ENCODE data around the gene MARCHF5.
"Not testable (repeated sequence)": the region's sequence is repeated elsewhere in the genome, so short reads cannot be mapped to it uniquely, and the experiment has no call there.

The MARCHF5 gene

GRCh38 chr10:92305133-92306072 lies 14.4 kb downstream of the MARCHF5 start:
- no peak for DNase-seq

GRCh38 chr10:92309272-92309671 lies 18.3 kb downstream of the MARCHF5 start:
- DNase-seq: no peak

DNA sequence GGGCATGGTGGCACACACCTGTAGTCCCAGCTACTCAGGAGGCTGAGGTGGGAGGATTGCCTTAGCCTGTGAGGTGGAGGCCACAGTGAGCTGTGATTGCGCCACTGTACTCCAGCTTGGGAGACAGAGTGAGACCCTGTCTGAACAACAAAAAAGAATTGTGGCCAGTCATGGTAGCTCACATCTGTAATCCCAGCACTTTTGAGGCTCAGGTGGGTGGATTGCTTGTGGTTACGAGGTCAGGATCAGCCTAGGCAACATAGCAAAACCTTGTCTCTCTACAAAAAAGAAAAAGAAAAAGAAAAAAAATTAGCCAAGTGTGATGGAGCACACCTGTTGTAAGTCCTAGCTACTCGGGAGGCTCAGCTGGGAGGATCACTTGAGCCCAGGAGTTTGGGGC lies 22.8 kb downstream of the MARCHF5 start:
- DNase-seq: no peak

DNA sequence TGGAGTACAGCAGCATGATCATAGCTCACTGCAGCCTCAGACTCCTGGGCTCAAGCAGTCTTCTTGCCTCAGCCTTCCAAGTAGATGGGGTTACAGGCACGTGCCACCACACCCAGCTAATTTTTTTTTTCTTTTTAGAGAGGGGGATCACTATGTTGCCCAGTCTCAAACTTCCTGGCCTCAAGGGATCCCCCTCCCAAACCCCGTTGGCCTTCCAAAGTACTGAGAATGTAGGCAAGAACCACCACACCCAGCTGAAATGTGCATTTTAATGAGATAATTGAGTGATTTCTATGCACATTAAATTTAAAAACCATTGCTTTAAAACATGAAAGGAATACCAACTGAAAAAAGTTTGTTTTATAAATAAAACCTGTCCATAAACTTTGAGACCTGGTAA lies 25.6 kb downstream of the MARCHF5 start:
- no peak for DNase-seq

DNA sequence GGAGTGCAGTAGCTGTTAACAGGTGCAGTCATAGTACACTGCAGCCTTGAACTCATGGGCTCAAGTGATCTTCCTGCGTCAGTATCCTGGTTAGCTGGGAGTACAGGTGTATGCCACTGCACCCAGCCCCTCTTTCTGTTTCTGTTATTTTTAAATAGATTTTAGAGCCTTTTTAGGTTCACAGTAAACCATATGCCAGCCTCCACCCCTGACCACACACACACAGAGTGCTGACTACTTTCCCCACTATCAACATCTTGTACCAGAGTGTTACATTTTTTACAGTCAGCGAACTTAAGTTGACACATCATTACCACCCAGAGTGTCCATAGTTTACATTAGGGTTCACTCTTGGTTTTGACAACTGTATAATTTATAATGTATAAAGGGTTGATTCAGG lies 32.1 kb downstream of the MARCHF5 start:
- DNase-seq: no peak

DNA sequence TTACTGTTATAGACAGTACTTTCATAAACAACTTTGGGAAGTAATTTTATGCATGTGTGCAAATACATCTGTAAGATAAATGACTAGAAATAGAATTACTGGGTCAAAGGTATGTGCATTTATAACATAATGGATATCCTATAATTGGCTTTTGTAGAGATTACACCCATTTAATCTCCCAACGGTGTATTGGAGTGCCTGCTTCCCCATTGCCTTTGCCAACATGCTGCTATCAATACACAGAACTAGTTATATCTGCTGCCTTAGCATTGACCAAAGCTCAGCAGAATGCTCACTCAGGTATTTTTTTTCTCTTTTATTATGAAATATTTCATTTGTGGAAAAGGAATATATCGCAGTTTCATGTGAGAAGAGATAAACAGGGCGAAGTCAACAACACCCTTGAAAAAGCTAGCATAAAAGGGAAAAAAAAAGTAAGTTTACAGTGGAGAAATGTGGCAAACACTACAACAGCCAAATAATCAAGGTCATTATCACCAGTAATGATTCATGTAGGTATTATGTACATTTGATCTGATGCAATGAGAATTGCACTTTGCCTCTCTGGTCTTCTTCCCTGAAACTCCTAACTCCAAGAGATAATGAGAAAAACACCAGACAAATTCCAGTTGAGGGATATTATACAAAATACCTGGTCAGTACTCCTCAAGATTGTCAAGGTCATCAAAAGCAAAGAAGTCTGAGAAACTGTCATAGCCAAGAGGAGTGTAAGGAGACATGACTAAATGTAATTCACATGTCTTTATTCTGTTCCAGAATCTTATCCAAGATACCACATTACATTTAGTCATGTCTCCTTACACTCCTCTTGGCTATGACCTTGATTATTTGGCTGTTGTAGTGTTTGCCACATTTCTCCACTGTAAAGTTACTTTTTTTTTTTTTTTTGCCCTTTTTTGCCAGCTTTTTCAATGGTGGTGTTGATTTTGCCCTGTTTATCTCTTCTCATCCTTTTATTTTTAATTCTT lies 36.8 kb downstream of the MARCHF5 start:
- no peak for DNase-seq

- DNase-seq: no peak
These were observed 38.0 kb downstream of the MARCHF5 start for GRCh38 chr10:92328993-92329392.

DNA sequence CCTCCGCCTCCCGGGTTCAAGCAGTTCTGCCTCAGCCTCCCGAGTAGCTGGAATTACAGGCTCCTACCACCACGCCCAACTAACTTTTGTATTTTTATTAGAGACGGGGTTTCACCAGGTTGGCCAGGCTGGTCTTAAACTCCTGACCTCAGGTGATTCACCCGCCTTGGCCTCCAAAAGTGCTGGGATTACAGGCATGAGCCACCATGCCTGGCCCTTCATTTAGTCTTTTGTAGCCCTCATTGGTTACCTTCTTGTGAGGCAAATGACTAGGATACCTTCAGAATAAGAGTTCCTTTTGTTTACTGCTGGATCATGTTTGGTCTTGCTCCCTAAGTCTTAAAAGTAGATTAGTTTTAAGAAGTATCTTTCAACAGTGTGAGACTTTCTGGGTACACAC lies 39.0 kb downstream of the MARCHF5 start:
- not testable (repeated sequence) for DNase-seq

- DNase-seq: no peak
These were observed 51.8 kb downstream of the MARCHF5 start for GRCh38 chr10:92342796-92343195.

GRCh38 chr10:92345575-92345974 lies 54.6 kb downstream of the MARCHF5 start:
- not testable (repeated sequence) for DNase-seq

DNA sequence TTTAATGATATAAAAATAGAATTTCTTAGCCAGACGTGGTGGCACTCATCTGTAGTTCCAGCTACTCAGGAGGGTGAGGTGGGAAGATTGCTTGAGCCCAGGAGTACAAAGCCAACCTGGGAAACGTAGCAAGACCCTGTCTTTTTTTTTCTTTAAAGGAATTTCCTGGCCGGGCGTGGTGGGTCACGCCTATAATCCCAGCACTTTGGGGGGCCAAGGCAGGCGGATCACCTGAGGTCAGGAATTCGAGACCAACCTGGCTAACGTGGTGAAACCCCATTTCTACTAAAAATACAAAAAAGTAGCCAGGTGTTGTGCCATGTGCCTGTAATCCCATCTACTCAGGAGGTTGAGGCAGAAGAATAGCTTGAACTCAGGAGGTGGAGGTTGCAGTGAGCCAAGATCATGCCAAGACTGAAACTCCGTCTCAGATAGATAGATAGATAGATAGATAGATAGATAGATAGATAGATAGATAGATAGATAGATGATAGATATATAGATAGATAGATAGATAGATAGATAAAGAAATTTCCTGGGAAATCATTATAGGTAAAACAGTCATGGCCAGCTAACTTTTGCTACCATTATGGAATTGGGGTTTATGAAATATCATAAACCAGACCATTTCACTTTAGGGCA lies 56.2 kb downstream of the MARCHF5 start:
- not testable (repeated sequence) for DNase-seq

- no peak for DNase-seq
These were observed 59.4 kb downstream of the MARCHF5 start for GRCh38 chr10:92350411-92350810.

DNA sequence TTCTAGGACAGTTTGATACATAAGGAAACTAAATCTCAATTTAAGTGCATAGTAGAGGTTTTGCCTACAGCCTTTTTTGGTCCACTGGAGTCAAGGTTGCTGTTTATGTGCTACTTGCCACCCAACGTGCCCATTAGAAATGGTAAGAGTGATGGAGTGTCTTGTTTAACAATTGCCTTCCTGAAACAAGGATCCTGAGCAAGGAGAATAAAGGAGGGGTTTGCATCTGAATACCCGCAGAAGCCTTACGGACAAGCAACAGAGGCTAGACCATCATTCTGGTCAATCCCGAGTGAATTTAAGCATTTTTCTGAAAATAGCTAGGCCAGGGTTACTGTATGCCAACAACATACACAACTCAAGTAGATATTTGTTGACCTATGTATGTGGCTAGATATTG lies 63.6 kb downstream of the MARCHF5 start:
- DNase-seq: no peak

DNA sequence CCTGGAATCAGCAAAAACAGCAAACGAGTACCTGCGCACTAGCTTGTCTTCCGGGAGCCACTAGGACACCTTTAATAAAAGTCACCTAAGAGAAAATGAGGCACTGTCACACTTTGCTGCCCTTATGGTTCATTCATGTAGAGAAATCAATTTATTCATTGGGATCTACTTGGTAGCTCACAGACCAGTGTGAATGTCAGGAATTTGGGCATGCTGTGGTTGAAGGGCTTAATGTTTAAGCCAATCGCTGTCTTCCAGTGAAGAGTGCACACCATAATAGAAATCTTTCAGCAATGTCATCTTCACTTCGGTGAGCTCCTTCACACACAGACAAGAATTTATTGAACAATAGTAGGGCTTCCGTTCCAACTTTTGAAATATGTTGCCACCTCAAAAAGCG lies 65.1 kb downstream of the MARCHF5 start:
- DNase-seq: no peak

DNA sequence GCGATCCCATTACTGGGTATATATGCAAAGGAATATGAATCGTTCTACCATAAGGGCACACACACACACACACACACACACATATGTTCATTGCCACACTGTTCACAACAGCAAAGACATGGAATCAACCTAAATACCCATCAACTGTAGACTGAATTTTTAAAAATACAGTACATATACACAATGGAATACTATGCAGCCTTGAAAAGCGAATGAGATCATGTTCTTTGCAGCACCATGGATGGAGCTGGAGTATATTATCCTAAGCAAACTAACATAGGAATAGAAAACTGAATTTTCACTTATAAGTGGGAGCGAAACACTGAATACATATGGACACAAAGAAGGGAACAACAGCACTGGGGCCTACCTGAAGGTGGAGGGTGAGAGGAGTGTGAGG lies 72.5 kb downstream of the MARCHF5 start:
- DNase-seq: no peak

- DNase-seq: no peak
These were observed 75.5 kb downstream of the MARCHF5 start for GRCh38 chr10:92366412-92367021.

- no peak for DNase-seq
These were observed 87.0 kb downstream of the MARCHF5 start for GRCh38 chr10:92377962-92378361.

DNA sequence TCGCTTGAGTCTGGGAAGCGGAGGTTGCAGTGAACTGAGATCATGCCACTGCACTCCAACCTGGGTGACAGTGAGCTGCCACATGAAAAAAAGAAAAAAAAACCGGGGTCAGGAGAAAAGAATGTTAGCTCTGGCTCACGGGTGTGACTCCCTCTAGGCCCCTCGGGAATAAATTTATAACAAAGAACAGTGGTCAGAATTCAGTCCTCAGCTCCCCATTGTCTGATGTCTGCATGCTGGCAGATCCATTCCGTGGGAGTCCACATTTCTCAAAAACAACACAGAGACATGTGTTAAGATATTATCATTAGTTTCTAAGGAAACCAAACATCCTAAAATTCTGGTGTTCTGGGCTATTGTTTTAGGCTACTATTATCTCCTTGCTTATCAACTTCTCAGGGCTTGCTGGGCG lies 90.6 kb downstream of the MARCHF5 start:
- DNase-seq: no peak

DNA sequence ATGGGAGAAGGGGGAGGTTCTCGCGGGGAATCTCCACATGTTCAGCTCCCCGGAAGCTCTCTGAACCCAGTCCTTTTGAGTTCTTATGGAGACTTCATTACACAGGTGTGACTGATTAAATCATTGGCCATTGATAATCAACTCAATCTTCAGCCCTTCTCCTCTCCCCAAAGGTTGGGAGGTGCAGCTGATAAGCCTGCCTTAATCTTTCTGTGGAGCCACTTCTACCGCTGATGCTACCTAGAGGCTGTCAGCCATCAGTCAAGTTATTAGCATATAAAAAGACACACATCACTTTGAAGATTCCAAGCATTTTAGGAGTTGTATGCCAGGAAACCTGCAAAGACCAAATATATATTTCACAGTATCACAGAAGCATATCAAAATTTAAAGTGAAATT lies 91.7 kb downstream of the MARCHF5 start:
- no peak for DNase-seq

- DNase-seq: no peak
These were observed 93.8 kb downstream of the MARCHF5 start for GRCh38 chr10:92384741-92385140.

GRCh38 chr10:92385831-92386230 lies 94.9 kb downstream of the MARCHF5 start:
- DNase-seq: no peak

- DNase-seq: no peak
These were observed 96.4 kb downstream of the MARCHF5 start for GRCh38 chr10:92387289-92387940.

Data from CD4-positive, alpha-beta T cell treated with Interleukin-17A for 4 hours (primary cell).